SK-N-MC (cell line): ENCODE measurements around the gene RIPK3.
A peak's percentile ranks its signal among the peaks of the same experiment; 100 is the strongest.

ENCODE experiments used
- DNase-seq: peaks from one replicate; pipeline ENCODE4 v3.0.0-alpha.2; 2011; ENCODE audit warnings: low read depth, low spot score
- H3K27ac ChIP-seq: fragments of 200-600 bp; sonication (generic); 2 replicates; pipeline ENCODE4 v1.5.1; 2016; ENCODE audit warnings: mixed run types
- H3K36me3 ChIP-seq: fragments of 200-600 bp; sonication (generic); 2 replicates; pipeline ENCODE4 v1.6.1; 2017; ENCODE audit warnings: antibody characterized with exemption, low read length, mixed read lengths; ENCODE audit not compliant: insufficient read depth
- H3K4me3 ChIP-seq: fragments of 200-600 bp; sonication (generic); 2 replicates; pipeline ENCODE4 v1.5.1; 2016
- H3K9ac ChIP-seq: fragments of 200-600 bp; sonication (generic); 2 replicates; pipeline ENCODE4 v1.8.0; 2017; ENCODE audit warnings: mixed run types, mixed read lengths; ENCODE audit not compliant: insufficient read length
- H3K9me3 ChIP-seq: fragments of 200-600 bp; sonication (generic); 2 replicates; pipeline ENCODE4 v1.6.1; 2017; ENCODE audit warnings: low read depth, mild to moderate bottlenecking, antibody characterized with exemption, low read length, moderate library complexity, mixed read lengths
- EZH2 ChIP-seq: fragments of 200-600 bp; sonication (generic); IDR thresholded peaks from one replicate; pipeline ENCODE4 v1.6.1; 2017; ENCODE audit warnings: antibody characterized with exemption
- FOXP2 ChIP-seq: optimal IDR thresholded peaks from 2 replicates; pipeline ENCODE3; 2011; ENCODE audit warnings: mild to moderate bottlenecking, moderate library complexity; ENCODE audit not compliant: insufficient read depth; ENCODE audit errors: extremely low read length, control extremely low read depth
- POLR2AphosphoS5 ChIP-seq: IDR thresholded peaks from 2 replicates; pipeline ENCODE4 v1.6.1; 2012; ENCODE audit warnings: mild to moderate bottlenecking, low read depth, low read length, borderline replicate concordance

RIPK3 gene

GRCh38 chr14:24309538-24310264 is 30.1 kb downstream of the RIPK3 start, which contains the start of gene LTB4R2:
Gene LTB4R2, plus strand, starts transcription at chr14:24310140. Its CDS starts 525 bp downstream, at chr14:24310665.
- Histone ChIP-seq H3K27ac (no peak within 1 kb of the TSS), H3K36me3 (peaks cover 21% of the 10 kb centered on the region; the same call in 1 of the 2 replicates), H3K9me3 (no peaks in the 10 kb centered on the region), H3K4me3 (no peak within 1 kb of the TSS), H3K9ac (no peak within 1 kb of the TSS)
- no peak for DNase-seq
- TF ChIP-seq FOXP2 = no peak
- no peak for TF ChIP-seq POLR2AphosphoS5
- TF ChIP-seq EZH2 = no peak

GRCh38 chr14:24308342-24309124 is 31.3 kb downstream of the RIPK3 start:
- no peak for DNase-seq
- Histone ChIP-seq H3K4me3 (no peak overlapping the region), H3K27ac (no peak overlapping the region), H3K36me3 (peaks cover 32% of the 10 kb centered on the region), H3K9me3 (no peaks in the 10 kb centered on the region), H3K9ac (no peak overlapping the region)
- no peak for TF ChIP-seq EZH2

GRCh38 chr14:24307575-24308341 is 32.0 kb downstream of the RIPK3 start, which contains the start of gene CIDEB:
Gene CIDEB, minus strand, starts transcription at chr14:24307977. Its CDS starts 119 bp downstream, at chr14:24307858.
- DNase-seq = no peak
- H3K4me3 ChIP-seq = no peak within 1 kb of the TSS
- no peaks in the 10 kb centered on the region for H3K9me3 ChIP-seq
- no peak within 1 kb of the TSS for H3K27ac ChIP-seq
- TF ChIP-seq EZH2 (no peak), POLR2AphosphoS5 (no peak), FOXP2 (no peak)
- no peak within 1 kb of the TSS for H3K9ac ChIP-seq
- peaks cover 40% of the 10 kb centered on the region for H3K36me3 ChIP-seq

- TF ChIP-seq FOXP2 (no peak), POLR2AphosphoS5 (no peak), EZH2 (no peak)
- no peaks in the 10 kb centered on the region for H3K9me3 ChIP-seq
- DNase-seq = no peak
- H3K9ac ChIP-seq = no peak overlapping the region
- no peak overlapping the region for H3K27ac ChIP-seq
- no peak overlapping the region for H3K4me3 ChIP-seq
- H3K36me3 ChIP-seq = peaks cover 46% of the 10 kb centered on the region
Measured at GRCh38 chr14:24307156-24307574, 32.6 kb downstream of the RIPK3 start.

GRCh38 chr14:24304019-24304387 is 35.8 kb downstream of the RIPK3 start:
- TF ChIP-seq POLR2AphosphoS5 = no peak
- TF ChIP-seq EZH2 = no peak
- TF ChIP-seq FOXP2 = no peak
- no peak overlapping the region for H3K27ac ChIP-seq
- no peak for DNase-seq
- peaks cover 55% of the 10 kb centered on the region for H3K36me3 ChIP-seq
- no peak overlapping the region for H3K4me3 ChIP-seq
- H3K9me3 ChIP-seq = no peaks in the 10 kb centered on the region
- no peak overlapping the region for H3K9ac ChIP-seq

- DNase-seq = no peak
- no peaks in the 10 kb centered on the region for H3K9me3 ChIP-seq
- H3K27ac ChIP-seq = no peak overlapping the region
- peak overlapping the region; percentile 74 for H3K9ac ChIP-seq
- TF ChIP-seq POLR2AphosphoS5 (no peak), FOXP2 (no peak), EZH2 (no peak)
- H3K4me3 ChIP-seq = peak overlapping the region; percentile 96
- peaks cover 41% of the 10 kb centered on the region for H3K36me3 ChIP-seq
Measured at GRCh38 chr14:24300326-24300980, 39.3 kb downstream of the RIPK3 start.

GRCh38 chr14:24299255-24300191 is 40.3 kb downstream of the RIPK3 start, which contains the start of the genes DHRS1 and NOP9:
Gene DHRS1, minus strand, starts transcription at chr14:24299780. Its CDS starts 674 bp downstream, at chr14:24299106.
Gene NOP9, plus strand, starts transcription at chr14:24299850. Its CDS starts 105 bp downstream, at chr14:24299955.
- Histone ChIP-seq H3K9me3 (no peaks in the 10 kb centered on the region), H3K4me3 (peak within 1 kb of the TSS; percentile 96), H3K9ac (peak within 1 kb of the TSS; percentile 74), H3K36me3 (peaks cover 32% of the 10 kb centered on the region), H3K27ac (no peak within 1 kb of the TSS)
- TF ChIP-seq EZH2 (no peak), POLR2AphosphoS5 (peak; percentile 88)
- peak; percentile 22 for DNase-seq

GRCh38 chr14:24298892-24299254 is 40.9 kb downstream of the RIPK3 start:
- TF ChIP-seq POLR2AphosphoS5 (no peak), EZH2 (no peak), FOXP2 (no peak)
- peak overlapping the region; percentile 96 for H3K4me3 ChIP-seq
- H3K9me3 ChIP-seq = no peaks in the 10 kb centered on the region
- peaks cover 25% of the 10 kb centered on the region for H3K36me3 ChIP-seq
- no peak overlapping the region for H3K27ac ChIP-seq
- DNase-seq = no peak
- peak overlapping the region; percentile 74 for H3K9ac ChIP-seq
